Coronary artery (tissue), 2 donors: Measurements from ENCODE around the gene MAP3K5.
A peak's percentile ranks its signal among the peaks of the same experiment; 100 is the strongest.

Experiments
- DNase-seq: peaks from one replicate; pipeline ENCODE4 v3.0.0-alpha.2; 2017; ENCODE audit warnings: low spot score
- H3K27ac ChIP-seq, 2 donors: fragments of 200-600 bp; sonication (generic); one replicate each; pipeline ENCODE4 v1.5.1; 2016 to 2019
- H3K4me3 ChIP-seq: fragments of 200-600 bp; sonication (generic); 2 replicates; pipeline ENCODE4 v1.5.1; 2016; ENCODE audit warnings: mild to moderate bottlenecking, moderate library complexity
- CTCF ChIP-seq: fragments of 200-600 bp; sonication (generic); IDR thresholded peaks from one replicate; pipeline ENCODE4 v1.5.1; 2019; ENCODE audit warnings: antibody characterized with exemption

MAP3K5 gene

GRCh38 chr6:136772685-136773472 is 19.4 kb downstream of the MAP3K5 start:
- Histone ChIP-seq H3K4me3 (peak overlapping the region; percentile 6), H3K27ac (peak overlapping the region; percentile 26 to 44)
- DNase-seq: no peak

GRCh38 chr6:136771306-136771705 is 21.0 kb downstream of the MAP3K5 start:
- Histone ChIP-seq H3K4me3 (no peak overlapping the region), H3K27ac (no peak overlapping the region)
- no peak for DNase-seq
- TF ChIP-seq CTCF: no peak

More at GRCh38 chr6:136772685-136773472, 19.4 kb downstream of the MAP3K5 start:
- TF ChIP-seq CTCF: no peak

GRCh38 chr6:136769759-136770158 is 22.5 kb downstream of the MAP3K5 start:
- H3K27ac ChIP-seq: no peak overlapping the region
- H3K4me3 ChIP-seq: no peak overlapping the region
- TF ChIP-seq CTCF: no peak
- DNase-seq: no peak

- no peak for TF ChIP-seq CTCF
- Histone ChIP-seq H3K27ac (no peak overlapping the region), H3K4me3 (no peak overlapping the region)
- no peak for DNase-seq
Observed at GRCh38 chr6:136769124-136769523, 23.2 kb downstream of the MAP3K5 start.

GRCh38 chr6:136767570-136768309 is 24.5 kb downstream of the MAP3K5 start:
- DNase-seq: no peak
- Histone ChIP-seq H3K4me3 (no peak overlapping the region), H3K27ac (no peak overlapping the region)
- TF ChIP-seq CTCF: no peak

GRCh38 chr6:136767103-136767502 is 25.2 kb downstream of the MAP3K5 start:
- no peak for TF ChIP-seq CTCF
- Histone ChIP-seq H3K4me3 (no peak overlapping the region), H3K27ac (no peak overlapping the region)
- DNase-seq: no peak
